HG02623 (cell line): ENCODE measurements around the gene PDE4D.
"Not testable (repeated sequence)": the region's sequence is repeated elsewhere in the genome, so short reads cannot be mapped to it uniquely, and the experiment has no call there.

Experiments
- ATAC-seq: cut with Tn5 transposase; IDR thresholded peaks from one replicate; pipeline ENCODE4 v1.9.1; 2021; ENCODE audit warnings: moderate library complexity; ENCODE audit not compliant: unreplicated experiment

Gene PDE4D

GRCh38 chr5:59800347-59800893 is 93.1 kb downstream of the PDE4D start:
- no peak for ATAC-seq

GRCh38 chr5:59799668-59800346 is 93.7 kb downstream of the PDE4D start:
- peak; percentile 53 for ATAC-seq

- peak; percentile 63 for ATAC-seq
Observed at GRCh38 chr5:59798862-59799667, 94.5 kb downstream of the PDE4D start.

- no peak for ATAC-seq
Observed at GRCh38 chr5:59795141-59795540, 98.4 kb downstream of the PDE4D start.

GRCh38 chr5:59792983-59793585 is 100.4 kb downstream of the PDE4D start:
- ATAC-seq: no peak

GRCh38 chr5:59791617-59792016 is 101.9 kb downstream of the PDE4D start:
- ATAC-seq: no peak

GRCh38 chr5:59790776-59791475 is 102.6 kb downstream of the PDE4D start:
- no peak for ATAC-seq

GRCh38 chr5:59790376-59790775 is 103.2 kb downstream of the PDE4D start:
- peak; percentile 57 for ATAC-seq

- ATAC-seq: no peak
Observed at GRCh38 chr5:59789894-59790293, 103.6 kb downstream of the PDE4D start.

- ATAC-seq: no peak
Observed at GRCh38 chr5:59789197-59789596, 104.3 kb downstream of the PDE4D start.

- ATAC-seq: no peak
Observed at GRCh38 chr5:59786334-59786805, 107.2 kb downstream of the PDE4D start.

- no peak for ATAC-seq
Observed at GRCh38 chr5:59785676-59786333, 107.7 kb downstream of the PDE4D start.

GRCh38 chr5:59784708-59785107 is 108.8 kb downstream of the PDE4D start:
- not testable (repeated sequence) for ATAC-seq

GRCh38 chr5:59783264-59783663 is 110.3 kb downstream of the PDE4D start:
- no peak for ATAC-seq

- no peak for ATAC-seq
Observed at GRCh38 chr5:59782856-59783255, 110.7 kb downstream of the PDE4D start.

- no peak for ATAC-seq
Observed at GRCh38 chr5:59779453-59779852, 114.1 kb downstream of the PDE4D start.

- ATAC-seq: no peak
Observed at GRCh38 chr5:59777028-59777427, 116.5 kb downstream of the PDE4D start.

GRCh38 chr5:59773294-59773693 is 120.2 kb downstream of the PDE4D start:
- no peak for ATAC-seq

GRCh38 chr5:59772757-59773156 is 120.8 kb downstream of the PDE4D start:
- no peak for ATAC-seq

- no peak for ATAC-seq
Observed at GRCh38 chr5:59772206-59772605, 121.3 kb downstream of the PDE4D start.
